GM21723 (cell line): ENCODE data around the gene ERFL.
"Not testable (repeated sequence)": the region's sequence is repeated elsewhere in the genome, so short reads cannot be mapped to it uniquely, and the experiment has no call there.

Source experiments
- ATAC-seq: cut with Tn5 transposase; IDR thresholded peaks from one replicate; pipeline ENCODE4 v1.9.1; 2021; ENCODE audit warnings: mild to moderate bottlenecking, moderate library complexity; ENCODE audit not compliant: unreplicated experiment

Gene ERFL

DNA sequence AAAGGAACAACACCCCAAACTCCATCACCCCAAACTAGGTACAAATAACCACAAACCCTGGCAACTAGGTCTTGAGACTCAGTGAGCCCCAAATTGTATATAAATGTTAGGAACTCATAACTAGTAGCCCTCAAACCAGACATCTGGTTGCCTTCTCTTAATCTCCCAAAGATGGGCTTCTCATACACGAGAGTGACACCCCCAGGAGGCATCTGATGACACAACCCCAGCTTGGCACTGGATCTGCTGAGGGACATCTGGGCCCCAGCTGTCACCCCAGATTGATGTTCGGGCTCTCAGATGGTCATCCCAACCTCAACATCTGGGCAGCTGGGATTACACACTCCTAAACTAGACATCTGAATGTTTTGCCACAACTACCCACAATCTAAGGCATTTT, 16.1 kb upstream of the ERFL start:
- no peak for ATAC-seq

DNA sequence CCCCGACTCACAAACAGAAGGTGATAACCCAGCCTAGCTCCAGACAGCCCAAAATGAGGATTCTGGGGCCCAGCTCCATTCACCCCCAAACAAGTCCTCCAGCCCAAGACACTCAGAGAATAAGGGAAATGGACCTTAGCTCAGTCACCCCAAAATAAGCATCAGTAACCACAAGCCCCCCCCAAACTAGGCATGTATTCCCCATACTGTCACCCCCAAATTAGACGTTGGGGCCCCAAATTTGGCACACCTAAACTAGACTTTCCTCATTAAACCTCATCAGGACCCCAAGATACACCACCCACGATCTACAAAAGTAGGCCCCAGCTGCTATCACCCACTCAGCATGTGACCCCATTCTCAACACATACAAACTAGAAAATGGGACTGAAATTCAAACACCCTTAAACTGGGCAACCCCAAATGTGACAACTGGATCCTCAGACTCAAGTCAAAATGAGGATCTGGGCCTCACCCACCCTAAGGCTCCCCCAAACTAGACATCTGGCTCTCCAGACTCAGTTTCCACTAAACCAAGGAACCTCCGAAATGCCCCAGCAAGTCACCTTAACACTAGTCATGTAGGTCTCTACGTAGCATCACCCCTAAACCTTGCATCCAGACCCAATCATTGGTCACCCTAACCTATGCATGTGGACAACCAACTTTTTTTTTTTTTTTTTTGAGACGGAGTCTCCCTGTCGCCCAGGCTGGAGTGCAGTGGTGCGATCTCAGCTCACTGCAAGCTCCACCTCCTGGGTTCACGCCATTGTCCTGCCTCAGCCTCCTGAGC, 13.4 kb upstream of the ERFL start:
- no peak for ATAC-seq

DNA sequence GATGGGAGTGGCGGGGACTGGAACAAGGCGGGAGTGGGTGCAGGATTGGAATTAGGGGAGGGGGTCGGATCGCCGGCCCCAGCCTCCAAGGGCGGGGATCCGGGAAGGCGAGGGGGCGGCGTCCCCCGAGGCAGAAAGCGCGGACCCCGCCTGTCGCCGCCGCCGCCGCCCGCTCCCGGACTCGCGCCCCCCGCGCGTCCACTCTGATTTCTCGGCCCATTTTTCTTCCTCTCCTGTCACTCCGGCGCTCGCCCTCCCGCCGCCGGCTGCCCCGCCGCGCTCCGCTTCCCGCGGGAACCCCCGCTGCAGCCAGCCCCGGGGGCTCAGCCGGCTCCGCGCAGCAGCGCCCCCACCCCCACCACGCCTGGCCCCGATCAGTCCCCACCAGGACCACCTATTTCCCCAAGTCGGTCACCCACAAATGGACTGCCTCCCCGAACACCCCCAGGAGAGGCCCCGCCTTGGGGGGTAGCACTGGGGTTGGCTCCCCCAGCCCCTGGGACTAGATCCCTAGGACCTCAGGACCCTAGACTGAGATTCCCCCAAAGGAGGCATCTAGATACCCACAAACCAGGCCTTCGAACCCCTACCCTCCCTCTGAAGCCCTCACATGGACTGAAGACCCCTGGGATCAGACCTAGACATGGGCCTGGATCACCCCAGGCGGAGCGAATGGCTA, 12.6 kb upstream of the ERFL start:
- no peak for ATAC-seq

DNA sequence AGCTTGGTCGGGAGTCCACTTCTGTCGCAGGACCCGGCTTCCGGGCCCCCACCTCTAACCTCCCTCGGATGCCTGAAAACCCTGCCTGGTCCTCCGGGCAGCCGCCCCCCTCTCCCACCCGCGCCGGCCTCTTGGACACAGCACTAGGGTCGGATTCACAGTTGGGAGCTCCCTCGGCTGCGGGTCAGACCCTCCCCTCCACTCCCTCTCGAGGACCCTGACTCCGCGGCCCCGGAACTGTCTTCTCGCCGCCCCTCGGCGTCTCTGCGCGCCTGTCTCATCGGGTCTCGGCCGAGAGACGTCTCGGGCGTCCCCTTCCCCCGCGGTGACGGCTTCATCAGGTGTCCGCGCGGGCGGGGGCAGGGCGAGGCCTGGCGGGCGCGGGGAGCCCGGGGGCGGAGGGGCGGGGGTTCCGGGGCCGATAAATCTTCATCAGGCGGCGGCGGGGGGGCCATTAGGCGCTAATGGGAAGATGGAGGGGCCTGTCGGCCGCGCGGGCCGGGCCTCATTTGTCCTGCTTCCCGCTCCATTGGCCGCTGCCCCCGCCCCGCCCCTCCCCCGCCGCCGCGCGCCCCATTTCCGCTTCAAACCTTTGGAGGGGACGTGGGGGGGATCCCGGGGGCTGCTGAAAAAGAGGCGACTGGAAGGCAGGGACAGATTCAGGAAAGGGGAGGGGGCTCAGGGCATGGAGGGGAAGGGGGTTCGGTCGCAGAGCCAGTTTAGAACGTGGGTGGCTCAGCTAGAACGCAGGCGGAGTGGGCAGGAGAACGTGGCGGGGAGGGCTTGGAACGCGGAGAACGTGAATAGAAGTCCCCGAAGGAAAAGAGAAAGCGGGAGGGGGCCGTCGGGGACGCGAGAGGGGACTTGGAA, 11.8 kb upstream of the ERFL start:
- no peak for ATAC-seq

DNA sequence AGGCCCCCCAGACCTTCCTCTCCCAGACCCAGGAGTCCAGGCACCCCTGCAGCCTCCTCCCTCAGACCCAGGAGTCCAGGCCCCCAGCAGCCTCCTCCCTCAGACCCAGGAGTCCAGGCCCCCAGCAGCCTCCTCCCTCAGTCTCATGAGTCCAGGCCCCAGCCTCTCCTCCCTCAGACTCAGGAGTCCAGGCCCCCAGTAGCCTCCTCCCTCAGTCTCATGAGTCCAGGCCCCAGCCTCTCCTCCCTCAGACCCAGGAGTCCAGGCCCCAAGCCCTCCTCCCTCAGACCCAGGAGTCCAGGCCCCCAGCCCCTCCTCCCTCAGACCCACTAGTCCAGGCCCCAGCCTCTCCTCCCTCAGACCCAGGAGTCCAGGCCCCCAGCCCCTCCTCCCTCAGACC, 11.0 kb upstream of the ERFL start:
- not testable (repeated sequence) for ATAC-seq

DNA sequence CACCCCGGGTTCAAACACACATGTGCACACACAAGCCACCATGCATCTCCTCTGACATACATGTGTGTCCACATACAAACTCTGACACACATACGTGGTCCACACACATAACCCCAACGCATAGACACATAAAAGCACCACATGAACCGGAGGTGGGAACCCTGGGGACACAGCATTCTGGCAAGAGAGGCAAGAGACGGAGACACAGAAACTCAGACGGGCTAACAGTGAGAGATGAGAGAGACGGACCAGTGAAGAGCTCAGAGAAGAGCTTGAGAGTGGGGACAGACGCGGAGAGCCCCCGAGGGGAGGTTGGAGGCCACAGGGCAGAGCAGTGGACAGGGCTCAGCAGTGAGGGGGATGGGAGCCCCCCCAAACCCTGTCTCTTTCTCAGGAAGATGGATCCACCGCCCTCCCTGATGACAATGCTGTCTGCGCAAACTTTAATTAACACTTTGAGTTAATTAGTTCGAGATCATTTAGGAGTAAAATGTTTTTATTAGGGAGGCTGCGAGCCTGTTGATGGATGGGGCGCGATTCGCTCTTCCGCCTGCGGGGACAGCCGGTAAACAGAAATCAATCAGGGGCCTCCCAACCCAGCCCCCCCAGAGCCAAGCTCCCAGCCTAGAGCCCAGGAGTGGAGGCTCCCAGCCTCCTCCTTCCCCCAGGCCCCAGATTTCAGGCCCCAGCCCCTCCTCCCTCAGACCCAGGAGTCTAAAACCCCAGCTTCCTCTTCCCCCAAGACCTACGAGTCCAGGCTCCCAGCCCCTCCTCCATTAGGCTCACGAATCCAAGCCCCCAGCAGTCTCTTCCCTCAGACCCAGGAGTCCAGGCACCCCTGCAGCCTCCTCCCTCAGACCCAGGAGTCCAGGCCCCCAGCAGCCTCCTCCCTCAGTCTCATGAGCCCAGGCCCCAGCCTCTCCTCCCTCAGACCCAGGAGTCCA, 9.5 kb upstream of the ERFL start:
- ATAC-seq, result no peak

DNA sequence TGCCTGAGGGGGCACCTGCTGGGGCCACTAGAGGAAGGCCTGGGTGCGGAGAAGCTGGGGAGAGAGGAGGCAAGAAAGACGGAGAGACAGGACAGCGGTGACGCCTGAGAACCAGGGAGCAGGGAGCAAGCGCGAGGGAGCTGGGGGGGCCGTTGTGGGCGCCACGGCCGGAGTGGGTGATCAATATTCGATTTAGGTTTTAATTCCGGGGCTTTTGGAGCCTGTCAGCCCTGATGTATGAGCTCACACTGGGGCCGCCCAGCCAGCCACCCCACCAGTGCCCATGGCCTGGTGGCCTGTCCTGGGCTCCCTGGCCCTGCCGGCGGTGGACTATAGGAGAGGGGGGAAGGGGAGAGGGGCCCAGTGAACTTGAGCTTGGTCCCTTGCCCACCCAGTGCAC, 8.7 kb upstream of the ERFL start:
- no peak for ATAC-seq

DNA sequence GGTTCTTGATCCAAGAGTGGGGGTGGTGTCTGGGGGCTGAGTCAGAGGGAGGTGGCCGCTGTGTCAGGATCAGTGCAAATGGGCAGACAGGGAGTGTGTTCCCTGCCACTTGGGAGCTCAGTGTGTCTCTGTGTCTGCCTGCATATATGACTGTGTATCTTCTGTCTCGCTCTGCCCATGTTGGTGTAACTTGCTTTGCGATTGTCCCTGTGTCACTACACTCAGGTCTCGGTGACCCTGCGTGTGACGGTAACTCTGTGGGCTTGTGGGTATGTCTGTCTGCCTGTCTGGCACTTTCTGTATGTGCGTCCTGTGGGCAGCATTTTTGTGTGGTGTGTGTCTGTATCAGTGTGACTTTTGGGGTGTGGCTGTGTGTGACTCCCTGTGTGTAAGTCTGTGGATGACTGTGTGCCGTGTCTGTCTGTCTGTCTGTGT, 8.2 kb upstream of the ERFL start:
- ATAC-seq, result no peak

DNA sequence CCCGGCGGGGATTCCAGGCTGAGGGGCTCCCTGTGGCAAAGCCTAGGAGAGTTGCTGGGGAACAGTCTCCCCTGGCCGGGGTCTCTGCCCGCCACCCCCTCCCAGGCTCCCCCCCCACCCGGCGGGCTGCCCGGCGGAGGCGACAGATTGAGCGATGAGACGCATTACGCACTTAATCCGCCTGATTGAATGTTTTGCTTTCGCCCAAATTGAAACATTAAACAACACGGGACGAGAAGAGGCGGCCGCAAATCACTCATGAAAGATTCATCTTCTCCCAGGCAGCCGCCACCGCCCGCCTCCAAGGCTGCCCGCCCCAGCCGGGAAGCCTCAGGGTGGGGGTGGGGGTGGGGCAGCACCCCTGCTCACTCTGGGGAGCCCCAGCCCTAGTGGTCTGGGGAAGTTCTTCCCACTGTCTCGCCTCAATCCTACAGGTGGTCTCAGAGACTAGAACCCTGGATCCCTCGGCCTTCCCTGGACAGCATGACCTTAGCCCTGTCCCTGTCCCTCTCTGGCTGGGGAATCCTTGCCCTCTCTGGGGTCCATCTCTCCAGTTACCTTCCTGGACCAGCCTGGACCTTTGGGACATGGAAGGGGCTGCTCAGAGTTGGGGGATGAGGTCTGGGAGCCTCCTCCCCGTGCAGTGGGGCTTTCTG, 7.6 kb upstream of the ERFL start:
- no peak for ATAC-seq

DNA sequence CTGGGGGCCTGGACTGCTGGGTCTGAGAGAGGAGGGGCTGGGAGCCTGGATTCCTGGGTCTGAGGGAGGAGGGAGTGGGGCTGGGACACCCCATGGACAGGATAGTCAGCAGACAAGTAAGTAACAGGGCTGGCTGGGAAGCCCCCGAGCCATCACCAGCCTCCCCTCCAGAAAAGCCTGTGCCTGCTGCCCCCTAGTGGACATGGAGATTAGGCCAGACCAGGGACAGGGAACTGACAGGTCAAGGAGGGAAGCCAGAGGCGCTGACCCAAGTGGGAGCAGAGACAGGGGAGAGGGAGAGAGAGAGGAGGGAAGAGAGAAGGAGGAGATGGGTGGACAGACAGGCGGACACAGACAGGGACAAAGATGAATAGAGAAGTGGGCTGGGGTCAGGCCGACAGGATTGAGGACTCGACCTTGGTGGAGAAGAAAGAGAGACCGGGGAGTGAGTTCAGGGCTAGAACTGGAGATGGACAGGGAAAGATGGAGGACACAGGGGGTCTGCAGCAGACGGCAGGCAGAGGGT, 6.7 kb upstream of the ERFL start:
- ATAC-seq, result no peak

DNA sequence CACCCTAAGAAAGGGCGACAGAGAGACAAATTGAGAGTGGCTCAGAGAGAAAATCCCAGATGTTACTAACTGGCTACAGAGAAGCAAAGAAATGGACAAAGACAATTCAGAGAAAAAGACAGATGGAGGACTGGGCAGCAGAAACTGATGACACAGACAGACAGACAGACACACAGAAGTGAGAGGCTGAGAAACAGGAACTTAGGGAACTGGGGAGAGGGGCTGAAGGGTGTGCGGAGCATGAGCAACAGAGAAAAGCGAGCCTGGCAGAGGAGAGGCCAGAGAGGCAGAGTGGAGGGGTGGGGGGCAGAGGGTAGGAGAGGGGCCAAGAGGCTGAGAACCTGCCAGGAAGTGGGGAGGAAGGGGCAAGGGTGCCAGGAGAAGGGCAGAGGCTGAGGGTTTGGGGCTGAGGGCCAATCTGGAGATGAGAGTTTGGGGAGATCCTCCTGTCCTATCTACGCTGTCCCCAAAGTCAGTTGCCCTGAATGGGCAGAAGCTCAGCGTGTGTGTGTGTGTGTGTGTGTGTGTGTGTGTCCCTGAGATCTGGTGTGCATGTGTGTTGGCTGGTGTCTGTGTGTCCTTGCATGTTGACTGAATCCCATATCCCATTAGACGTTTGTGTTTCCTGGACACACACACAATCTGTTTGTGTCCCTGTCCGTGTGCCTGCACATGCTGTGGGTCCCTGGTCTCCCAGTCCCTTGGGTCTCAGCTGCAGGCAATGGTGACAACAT, 5.6 kb upstream of the ERFL start:
- no peak for ATAC-seq

DNA sequence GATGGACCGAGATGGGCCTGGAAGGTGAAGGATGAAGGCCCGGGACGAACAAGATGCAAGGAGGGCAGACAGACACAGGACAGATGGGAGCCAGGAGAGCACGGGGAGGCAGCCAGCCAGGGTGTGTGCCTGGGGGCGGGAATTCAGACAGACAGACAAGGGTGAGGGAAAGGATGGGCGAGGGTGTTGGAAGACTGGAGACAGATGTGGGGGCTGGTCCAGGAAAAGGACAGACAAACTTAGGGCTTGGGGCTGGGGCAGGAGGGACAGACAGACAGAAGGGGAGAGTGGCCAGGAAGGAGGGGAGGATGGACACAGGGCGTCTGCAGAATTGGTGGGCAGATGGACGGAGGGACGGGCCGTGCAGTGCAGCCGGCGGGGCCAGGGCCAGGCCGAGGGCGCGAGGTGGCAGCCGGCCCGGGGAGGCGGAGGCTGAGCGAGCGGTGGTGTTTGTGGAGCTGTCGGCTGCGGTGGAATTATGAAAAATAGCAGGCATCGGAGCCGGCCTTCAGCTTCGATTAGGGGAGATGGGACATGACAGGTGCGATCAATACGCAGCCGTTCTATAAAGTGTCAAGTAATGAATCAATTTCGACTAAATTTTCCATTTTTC, 4.6 kb upstream of the ERFL start:
- ATAC-seq, result no peak

DNA sequence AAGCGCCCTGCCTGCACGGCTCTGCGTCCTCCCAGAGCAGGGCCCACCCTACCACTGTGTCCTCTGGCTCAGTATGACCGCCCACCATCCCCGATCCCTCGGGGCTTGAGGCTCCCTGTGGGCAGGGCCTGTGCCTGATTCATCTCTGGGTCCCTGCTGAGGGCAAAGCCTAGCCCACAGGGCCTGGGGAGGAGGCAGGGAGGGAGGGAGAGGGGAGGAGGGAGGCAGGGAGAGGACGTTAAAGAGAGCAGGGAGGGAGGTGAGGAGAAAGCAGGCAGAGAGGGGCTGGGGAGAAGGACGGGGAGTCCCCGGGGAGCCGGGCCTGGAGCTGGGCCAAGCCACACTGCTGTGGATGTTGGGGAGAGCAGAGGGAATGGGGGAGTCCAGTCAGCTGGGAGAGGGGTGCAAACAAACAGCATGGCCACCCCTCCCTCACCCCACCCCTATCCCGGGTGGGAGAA, 4.0 kb upstream of the ERFL start:
- ATAC-seq, result no peak

DNA sequence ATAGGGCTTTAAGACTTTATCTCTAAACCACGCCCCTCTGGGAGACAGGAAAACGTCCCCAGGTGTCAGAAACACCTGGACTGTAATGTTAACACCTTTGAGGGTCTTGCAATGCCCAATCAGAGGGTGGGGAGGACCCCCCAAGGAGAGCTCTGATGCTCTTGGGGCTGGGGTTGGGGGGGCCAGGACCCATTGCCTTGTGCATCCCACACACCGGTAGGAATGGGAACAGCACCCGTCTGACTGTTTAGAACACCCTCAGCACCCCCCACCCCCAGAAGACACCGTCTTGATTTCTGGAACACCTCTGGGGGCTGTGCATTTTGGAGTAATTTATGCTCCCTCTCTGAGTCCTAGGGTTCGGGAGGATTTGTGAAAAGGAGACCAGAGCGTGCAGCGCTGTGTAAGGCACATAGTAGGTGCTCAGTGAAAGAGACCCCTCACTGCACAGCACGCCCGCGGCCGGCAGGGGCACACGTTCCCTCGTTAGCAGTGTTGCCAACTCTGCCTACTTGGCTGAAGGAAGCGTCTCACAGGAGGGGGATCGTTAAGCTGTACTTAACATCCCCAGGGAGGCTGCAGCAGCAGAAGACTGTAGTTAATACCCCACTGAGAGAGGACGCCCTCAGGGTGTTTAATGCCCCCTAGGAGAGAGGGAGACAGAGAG, 2.8 kb upstream of the ERFL start:
- ATAC-seq, result no peak

DNA sequence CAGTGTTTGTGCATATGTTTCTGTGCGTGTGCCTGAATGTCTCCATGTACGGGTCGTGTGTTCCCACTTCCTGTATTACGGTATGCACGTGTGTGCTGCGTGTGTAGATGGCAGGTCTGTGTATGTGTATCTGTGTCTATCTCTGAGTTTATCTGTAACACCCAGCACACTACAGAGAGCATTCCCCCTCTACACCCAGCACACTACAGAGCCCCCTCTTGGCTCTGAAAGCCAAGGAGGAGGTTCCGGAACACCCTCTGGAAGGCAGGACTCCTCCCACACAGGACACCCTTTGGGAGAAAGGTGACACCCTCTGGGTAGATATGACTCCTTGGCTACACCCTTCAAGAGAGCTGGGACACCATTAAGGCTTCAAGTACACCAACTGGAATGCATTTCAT, 2.1 kb upstream of the ERFL start:
- no peak for ATAC-seq

DNA sequence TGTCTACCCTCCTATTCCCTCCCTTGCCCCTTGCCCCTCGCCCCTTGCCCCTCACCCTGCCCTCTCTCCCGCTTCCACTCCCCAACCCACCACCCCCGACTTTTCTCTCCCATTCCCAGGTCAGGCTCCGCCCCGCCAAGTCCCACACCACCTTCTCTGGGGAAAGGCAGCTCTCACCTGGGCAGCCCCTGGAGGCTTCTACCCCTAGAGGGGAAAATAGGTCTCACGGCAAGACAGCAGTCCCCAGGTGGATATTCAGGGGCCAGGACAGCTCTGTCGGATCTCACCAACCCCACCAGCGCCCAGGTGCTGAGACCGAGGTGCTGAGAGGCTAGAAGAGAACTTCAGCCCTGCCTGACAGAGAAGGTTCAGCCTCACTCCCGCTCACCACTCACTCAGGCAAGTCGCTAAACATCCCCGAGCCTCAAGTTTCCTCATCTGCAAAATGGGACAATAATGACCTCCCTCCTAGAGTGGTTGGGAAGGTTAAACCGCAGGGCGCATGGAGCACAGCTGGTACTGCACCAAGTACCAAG, 1.4 kb upstream of the ERFL start:
- ATAC-seq, result no peak

DNA sequence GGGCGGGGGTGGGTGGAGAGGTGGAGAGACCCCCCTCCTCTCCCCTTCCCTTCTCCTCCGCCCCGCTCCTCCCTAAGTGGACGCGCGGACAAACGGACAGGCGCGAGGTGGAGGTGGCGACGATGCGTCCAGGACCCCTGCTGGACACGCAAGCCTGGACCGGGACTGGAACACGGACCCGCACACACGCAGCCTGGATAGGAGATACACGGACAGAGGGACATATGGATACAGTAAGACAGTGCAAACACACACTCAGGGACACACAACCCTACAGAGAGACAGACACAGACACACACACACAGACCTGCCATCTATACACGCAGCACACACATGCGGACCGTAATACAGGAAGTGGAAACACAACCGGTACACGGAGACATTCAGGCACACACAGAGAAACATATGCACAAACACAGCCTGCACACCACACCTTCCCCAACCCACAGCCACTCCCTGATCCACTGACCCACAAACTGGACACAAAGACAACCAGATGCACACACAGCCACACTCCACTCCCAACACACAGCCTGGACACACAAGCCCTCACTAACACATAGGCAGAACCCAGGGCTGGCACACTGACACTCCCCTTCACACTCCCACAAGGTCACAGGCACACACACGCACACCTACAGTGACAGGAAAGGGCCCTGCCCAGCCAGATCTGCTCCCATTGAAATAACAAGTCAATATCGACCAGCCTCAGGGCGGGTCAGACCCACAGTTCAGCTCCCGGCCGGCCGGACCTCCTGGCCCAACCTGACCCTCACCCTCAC, 696 bp upstream of the ERFL start:
- no peak for ATAC-seq
